H1 (cell line): ENCODE results near the gene MGMT.

Source experiments
- CTCF ChIP-seq, 3 experiments: IDR thresholded peaks; 1 replicate in 2 of 3; 2 replicates in 1 of 3; pipeline versions ENCODE4 v1.5.1 to v1.6.1; 2011; ENCODE audit warnings: low read length in 3 of 3, mild to moderate bottlenecking in 3 of 3, inconsistent platforms in 2 of 3, low read depth in 1 of 3, moderate library complexity in 1 of 3; ENCODE audit not compliant: insufficient read depth in 1 of 3; ENCODE audit errors: control extremely low read depth in 1 of 3
- EZH2 ChIP-seq: fragments of 200-600 bp; sonication (generic); IDR thresholded peaks from 2 replicates; pipeline ENCODE4 v1.7.1; 2012; ENCODE audit warnings: low read depth, mild to moderate bottlenecking, moderate library complexity, low read length, inconsistent platforms; ENCODE audit not compliant: severe bottlenecking
- KDM4A ChIP-seq: IDR thresholded peaks from one replicate; pipeline ENCODE4 v1.7.1; 2012; ENCODE audit warnings: low read depth, mild to moderate bottlenecking, moderate library complexity, low read length, inconsistent platforms; ENCODE audit not compliant: severe bottlenecking
- MAFK ChIP-seq: IDR thresholded peaks from 2 replicates; pipeline ENCODE4 v1.6.1; 2012; ENCODE audit warnings: low read depth, mild to moderate bottlenecking, improper control_type of control experiment, low read length
- MAX ChIP-seq: IDR thresholded peaks from 2 replicates; pipeline ENCODE4 v1.6.1; 2012; ENCODE audit warnings: inconsistent platforms
- POLR2A ChIP-seq, 2 experiments: IDR thresholded peaks; 1 replicate in 1 of 2; 2 replicates in 1 of 2; pipeline ENCODE4 v1.6.1; 2011; ENCODE audit warnings: low read depth in 2 of 2, low read length in 2 of 2, mild to moderate bottlenecking in 2 of 2; ENCODE audit errors: control extremely low read depth in 1 of 2
- TAF1 ChIP-seq: IDR thresholded peaks from 2 replicates; pipeline ENCODE4 v1.6.1; 2011; ENCODE audit warnings: mild to moderate bottlenecking, low read depth, low read length

GRCh38 chr10:129481641-129482040 lies 14.6 kb downstream of the MGMT start:
- TF ChIP-seq CTCF (IDR thresholded peaks at IDR 0.05; ENCODE audit: control extremely low read depth in 1 of 3, insufficient read depth in 1 of 3, low read depth in 1 of 3, low read length in 3 of 3) (no peak), POLR2A (IDR thresholded peaks at IDR 0.05; ENCODE audit: control extremely low read depth in 1 of 2, low read depth in 2 of 2, low read length in 2 of 2) (no peak), TAF1 (no peak), MAFK (no peak), MAX (no peak), EZH2 (no peak), KDM4A (no peak)
